OCI-LY7 (cell line): ENCODE measurements around the gene EEPD1. TPM values are rescaled to one million over a fixed set of nuclear protein-coding genes. Genes with fewer than 3 reads are reported as not detected.

Source experiments
- BruUV-seq: library from RNA; stranded (reverse); fragments of 400-500 nt; replicated peaks from 2 replicates; lab custom pipeline; 2021; lab: Mats Ljungman, UMichigan
- CTCF ChIA-PET: fragments of 300-600 bp; sonication (Branson Sonifier 250); formaldehyde crosslinking; loops from one replicate; lab custom pipeline; 2022; ENCODE audit warnings: antibody characterized with exemption; ENCODE audit not compliant: unreplicated experiment; lab: Charles Lee
- POLR2A ChIA-PET: fragments of 300-600 bp; sonication (Branson Sonifier 250); formaldehyde crosslinking; loops from one replicate; lab custom pipeline; 2022; ENCODE audit warnings: antibody characterized with exemption; lab: Charles Lee
- DNase-seq: peaks from one replicate; pipeline ENCODE4 v3.0.0-alpha.2; 2015; ENCODE audit warnings: low spot score
- H2AFZ ChIP-seq: fragments of 200-600 bp; sonication (generic), shearing (Covaris generic); 2 replicates; pipeline ENCODE4 v1.6.1; 2014; ENCODE audit warnings: mild to moderate bottlenecking, antibody characterized with exemption, low read length, moderate library complexity
- H3K27ac ChIP-seq: fragments of 200-600 bp; sonication (generic); 2 replicates; pipeline ENCODE4 v1.5.1; 2014; ENCODE audit warnings: mixed run types, low read depth, mild to moderate bottlenecking, moderate library complexity, low read length, inconsistent platforms; ENCODE audit not compliant: poor library complexity, severe bottlenecking
- H3K36me3 ChIP-seq: fragments of 200-600 bp; sonication (generic); 2 replicates; pipeline ENCODE4 v1.6.1; 2014; ENCODE audit warnings: mild to moderate bottlenecking, antibody characterized with exemption, low read length, moderate library complexity, mixed read lengths; ENCODE audit not compliant: insufficient read depth
- H3K4me1 ChIP-seq: fragments of 200-600 bp; sonication (generic); 2 replicates; pipeline ENCODE4 v1.5.1; 2014; ENCODE audit warnings: mild to moderate bottlenecking, low read length; ENCODE audit not compliant: insufficient read depth, poor library complexity, severe bottlenecking
- H3K4me2 ChIP-seq: fragments of 200-600 bp; sonication (generic); 2 replicates; pipeline ENCODE4 v1.6.1; 2014; ENCODE audit warnings: mild to moderate bottlenecking, low read length
- H3K4me3 ChIP-seq: fragments of 200-600 bp; sonication (generic); 2 replicates; pipeline ENCODE4 v1.5.1; 2014; ENCODE audit warnings: mild to moderate bottlenecking, low read depth, low read length; ENCODE audit not compliant: poor library complexity, severe bottlenecking
- H3K79me2 ChIP-seq: fragments of 200-600 bp; sonication (generic); 2 replicates; pipeline ENCODE4 v1.6.1; 2016; ENCODE audit warnings: low read depth, mild to moderate bottlenecking, low read length, moderate library complexity, mixed read lengths; ENCODE audit not compliant: insufficient read depth
- H3K9me2 ChIP-seq: fragments of 200-600 bp; sonication (generic); 2 replicates; pipeline ENCODE4 v1.6.1; 2016; ENCODE audit warnings: mild to moderate bottlenecking, low read length, mixed read lengths; ENCODE audit not compliant: insufficient read depth
- H3K9me3 ChIP-seq: fragments of 200-600 bp; sonication (generic); 2 replicates; pipeline ENCODE4 v1.6.1; 2014; ENCODE audit warnings: mild to moderate bottlenecking, mixed run types, low read length, mixed read lengths
- H4K20me1 ChIP-seq: fragments of 200-600 bp; sonication (generic); 2 replicates; pipeline ENCODE4 v1.6.1; 2014; ENCODE audit warnings: mild to moderate bottlenecking, antibody characterized with exemption, low read length, moderate library complexity, mixed read lengths; ENCODE audit not compliant: insufficient read depth
- CTCF ChIP-seq: fragments of 200-600 bp; sonication (generic); conservative IDR thresholded peaks from 2 replicates; pipeline ENCODE4 v1.5.1; 2014; ENCODE audit warnings: mild to moderate bottlenecking, antibody characterized with exemption, low read length, moderate library complexity, mixed read lengths
- EZH2phosphoT487 ChIP-seq: fragments of 200-600 bp; sonication (generic); IDR thresholded peaks from 2 replicates; pipeline ENCODE4 v1.6.1; 2018; ENCODE audit warnings: low read depth, borderline replicate concordance, mild to moderate bottlenecking, mixed run types, antibody characterized with exemption, low read length, moderate library complexity, mixed read lengths
- intact Hi-C: fragments of 100-400 bp; cut with micrococcal nuclease; formaldehyde crosslinking; loops from one replicate; pipeline ENCODE4 v1.10.0; 2022; ENCODE audit not compliant: unreplicated experiment
- total RNA-seq, 2 experiments: library from RNA; depleted of rRNA in 1 of 2; stranded (reverse); fragments of >200 nt in 1 of 2; shearing (Covaris generic) in 1 of 2; gene quantifications; 2 replicates each; pipeline ENCODE4 v1.2.3, GENCODE V29; 2014 to 2022

EEPD1 gene
- total RNA-seq, 2 experiments from 2014 or later: 1.7 to 8.1 TPM

GRCh38 chr7:36137754-36138153 is 15.3 kb upstream of the EEPD1 start:
- intact Hi-C loops: no loop called here
- Histone ChIP-seq H2AFZ (no peak overlapping the region), H3K4me1 (no peaks in the 10 kb centered on the region), H3K9me2 (no peaks in the 10 kb centered on the region), H3K4me2 (no peak overlapping the region), H3K79me2 (no peaks in the 10 kb centered on the region), H3K36me3 (no peaks in the 10 kb centered on the region), H3K9me3 (no peaks in the 10 kb centered on the region), H4K20me1 (no peaks in the 10 kb centered on the region), H3K27ac (no peak overlapping the region), H3K4me3 (no peak overlapping the region)
- no peak for DNase-seq
- ChIA-PET CTCF (no interaction called here), POLR2A (no interaction called here)
- BruUV-seq: no TSS peak
- TF ChIP-seq EZH2phosphoT487 (no peak), CTCF (no peak)

- H3K9me2 ChIP-seq: no peaks in the 10 kb centered on the region
- no TSS peak for BruUV-seq
- H3K36me3 ChIP-seq: no peaks in the 10 kb centered on the region
- H3K9me3 ChIP-seq: no peaks in the 10 kb centered on the region
- H3K79me2 ChIP-seq: no peaks in the 10 kb centered on the region
- ChIA-PET POLR2A (interaction anchor here (1.2 kb wide), 1 partner anchor 9 kb away, joined by 5 read pairs; no protein-coding TSS in a partner anchor), CTCF (no interaction called here)
- H4K20me1 ChIP-seq: no peaks in the 10 kb centered on the region
- H3K4me3 ChIP-seq: no peak overlapping the region
- TF ChIP-seq CTCF (no peak), EZH2phosphoT487 (no peak)
- no peak overlapping the region for H3K4me2 ChIP-seq
- no peak overlapping the region for H2AFZ ChIP-seq
- DNase-seq: no peak
- no peaks in the 10 kb centered on the region for H3K4me1 ChIP-seq
- no peak overlapping the region for H3K27ac ChIP-seq
- intact Hi-C loops: no loop called here
Measured at GRCh38 chr7:36138209-36138608, 14.8 kb upstream of the EEPD1 start.

GRCh38 chr7:36141351-36141750 is 11.7 kb upstream of the EEPD1 start:
- DNase-seq: no peak
- Histone ChIP-seq H3K4me2 (no peak overlapping the region), H4K20me1 (no peaks in the 10 kb centered on the region), H3K36me3 (no peaks in the 10 kb centered on the region), H3K27ac (no peak overlapping the region), H3K79me2 (no peaks in the 10 kb centered on the region), H2AFZ (no peak overlapping the region), H3K4me3 (no peak overlapping the region), H3K9me2 (no peaks in the 10 kb centered on the region), H3K4me1 (no peaks in the 10 kb centered on the region), H3K9me3 (no peaks in the 10 kb centered on the region)
- no TSS peak for BruUV-seq
- intact Hi-C loops: no loop called here
- TF ChIP-seq CTCF (no peak), EZH2phosphoT487 (no peak)
- ChIA-PET CTCF (no interaction called here), POLR2A (interaction anchor here (0.9 kb wide), 3 partner anchors 9 to 147 kb away, joined by 3 to 4 read pairs (median 3); no protein-coding TSS in a partner anchor)
